GM19463 (cell line): Measurements from ENCODE around the gene RPL37A.
"Not testable (repeated sequence)": the region's sequence is repeated elsewhere in the genome, so short reads cannot be mapped to it uniquely, and the experiment has no call there.

Experiments used
- ATAC-seq: cut with Tn5 transposase; IDR thresholded peaks from one replicate; pipeline ENCODE4 v1.9.1; 2021; ENCODE audit warnings: mild to moderate bottlenecking, moderate library complexity; ENCODE audit not compliant: unreplicated experiment

Gene RPL37A

GRCh38 chr2:216516730-216517350 lies 18.2 kb downstream of the RPL37A start:
- ATAC-seq: no peak

DNA sequence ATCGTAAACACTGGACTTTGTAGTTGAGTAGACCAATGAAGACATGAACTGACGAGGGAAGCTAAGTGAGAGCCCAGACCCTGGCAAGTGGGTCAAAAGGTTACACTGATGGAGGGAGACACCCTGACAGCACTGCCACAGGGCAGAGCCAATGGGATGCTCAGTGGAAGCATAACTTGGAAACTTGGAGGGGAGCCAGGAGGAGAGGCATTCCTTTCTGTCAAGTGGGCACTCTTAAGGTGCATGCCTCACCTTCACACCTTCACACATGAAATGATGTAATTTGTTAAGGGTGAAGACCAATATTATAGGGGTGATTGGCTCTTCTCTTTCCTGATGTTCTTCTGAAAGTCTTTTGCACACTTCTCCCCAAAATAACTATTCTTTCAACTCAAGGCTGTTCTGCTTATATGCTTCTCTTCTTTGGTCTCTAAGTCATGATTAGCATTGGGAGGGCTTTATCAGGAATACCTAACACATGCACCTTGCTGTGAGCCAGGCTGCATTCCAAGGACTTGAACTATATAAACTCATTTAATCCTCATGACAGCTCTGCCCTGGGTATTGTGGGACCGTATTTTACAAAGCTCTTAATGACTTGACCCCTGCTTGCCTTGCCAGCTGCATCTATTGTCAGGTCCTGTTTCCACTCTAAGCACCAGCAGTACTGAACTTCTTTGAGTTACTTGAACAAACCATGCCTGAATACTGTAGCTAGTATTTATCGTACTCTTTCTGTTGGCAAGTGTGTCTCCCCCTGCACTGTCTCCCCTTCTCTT lies 19.0 kb downstream of the RPL37A start:
- no peak for ATAC-seq

- not testable (repeated sequence) for ATAC-seq
Observed at GRCh38 chr2:216518566-216519119, 20.0 kb downstream of the RPL37A start.

GRCh38 chr2:216519154-216519762 lies 20.6 kb downstream of the RPL37A start:
- ATAC-seq: peak; percentile 60

GRCh38 chr2:216520112-216520511 lies 21.5 kb downstream of the RPL37A start:
- ATAC-seq: no peak

DNA sequence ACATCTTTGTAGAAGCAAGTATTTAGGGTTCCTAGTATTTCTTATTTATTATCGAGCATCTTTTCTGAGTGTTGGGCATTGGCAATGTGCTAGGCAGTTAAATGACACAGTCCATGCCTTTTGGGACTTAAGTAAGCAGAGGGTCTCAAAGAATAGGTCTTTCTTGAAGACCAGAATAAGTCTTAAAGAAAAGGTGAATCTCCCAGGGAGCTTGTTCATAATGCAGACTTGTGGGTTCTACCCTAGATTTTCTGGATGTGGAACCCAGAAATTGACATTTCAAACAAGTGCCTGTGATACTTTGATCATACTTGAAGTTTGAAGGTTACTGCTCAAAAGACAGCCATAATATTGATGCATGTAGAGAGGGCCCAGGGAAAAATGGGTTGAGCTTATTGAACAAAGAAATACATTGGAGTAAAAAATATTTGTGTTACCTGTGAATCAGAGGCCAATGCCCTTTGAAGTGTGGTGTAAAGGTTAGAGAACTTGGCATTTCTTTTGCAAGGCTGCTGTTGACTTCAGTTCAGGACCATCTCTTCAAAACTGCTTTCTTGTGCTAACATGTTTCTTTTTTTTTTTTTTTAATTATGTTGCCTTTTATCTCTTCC lies 24.4 kb downstream of the RPL37A start:
- ATAC-seq: no peak

- no peak for ATAC-seq
Observed at GRCh38 chr2:216525972-216526371, 27.3 kb downstream of the RPL37A start.

DNA sequence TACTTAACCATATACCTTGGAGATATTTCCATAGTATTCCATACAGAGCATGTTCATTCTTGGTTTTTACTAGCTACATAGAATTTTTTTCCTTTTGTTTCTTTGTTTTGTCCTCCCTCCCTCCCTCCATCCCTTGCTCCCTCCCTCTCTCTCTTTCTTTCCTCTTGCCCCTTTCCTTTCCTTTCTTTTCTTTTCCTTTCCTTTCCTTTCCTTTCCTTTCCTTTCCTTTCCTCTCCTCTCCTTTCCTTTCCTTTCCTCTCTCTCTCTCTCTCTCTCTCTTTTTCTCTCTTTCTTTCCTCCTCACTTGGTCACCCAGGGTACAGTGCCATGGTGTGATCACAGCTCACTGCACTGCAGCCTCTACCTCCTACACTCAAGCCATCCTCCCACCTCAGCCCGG lies 28.3 kb downstream of the RPL37A start:
- ATAC-seq: no peak

DNA sequence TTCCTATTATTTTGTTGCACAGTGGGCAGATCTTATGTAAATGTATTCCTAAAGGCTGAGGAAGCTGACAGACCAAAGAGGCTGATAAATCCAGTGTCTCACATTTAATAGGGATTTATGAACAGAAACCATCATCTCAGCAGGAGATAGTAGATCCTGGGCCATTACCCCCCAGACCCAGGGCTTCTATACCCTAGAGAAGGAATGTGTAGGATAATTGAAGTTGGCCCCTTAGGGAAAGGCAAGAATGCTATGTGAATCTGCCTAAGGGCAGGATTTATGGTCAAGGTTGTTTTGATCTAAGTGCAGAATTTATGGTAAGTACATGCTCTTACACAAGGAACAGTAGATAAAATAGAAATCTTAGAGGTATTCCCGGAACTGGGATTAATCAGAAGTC lies 29.0 kb downstream of the RPL37A start:
- ATAC-seq: no peak

DNA sequence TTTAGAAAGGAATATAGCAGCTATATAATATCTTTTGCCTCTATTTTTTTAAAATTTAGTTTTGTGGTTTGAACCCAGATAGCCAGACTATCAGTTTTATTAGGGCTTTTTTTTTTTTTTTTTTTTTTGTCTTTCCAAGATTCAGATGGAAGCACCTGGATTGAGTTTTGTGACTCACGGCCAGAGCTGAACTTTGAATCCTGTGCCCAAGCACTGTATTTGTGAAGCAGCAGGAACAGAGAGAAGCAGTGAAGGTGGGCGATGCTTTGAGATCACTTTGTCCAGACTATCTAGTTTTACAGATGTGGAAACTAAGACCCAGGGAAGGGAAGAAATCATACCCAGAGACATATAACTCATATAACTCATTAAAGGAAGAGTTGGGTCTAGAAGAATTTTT lies 33.9 kb downstream of the RPL37A start:
- ATAC-seq: no peak

DNA sequence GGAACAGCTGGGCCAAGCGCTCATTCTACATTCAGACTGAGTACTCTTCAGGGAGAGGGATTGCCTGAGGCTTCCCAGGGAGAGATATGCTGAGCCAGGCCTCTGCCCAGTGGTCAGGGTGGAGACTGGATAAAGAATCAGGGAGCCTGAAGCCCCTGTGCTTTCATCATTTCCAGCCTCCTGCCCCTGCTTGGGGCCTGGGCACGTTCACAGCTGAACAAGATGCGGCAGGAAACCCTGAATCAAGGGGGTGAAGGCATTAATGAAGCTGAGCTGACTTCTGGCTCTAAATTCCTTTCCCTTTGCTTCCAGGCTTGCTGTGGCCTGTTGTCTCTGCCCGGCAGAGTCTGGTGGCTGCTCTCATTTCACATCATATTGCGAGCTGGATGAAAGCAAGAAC lies 35.0 kb downstream of the RPL37A start:
- no peak for ATAC-seq

DNA sequence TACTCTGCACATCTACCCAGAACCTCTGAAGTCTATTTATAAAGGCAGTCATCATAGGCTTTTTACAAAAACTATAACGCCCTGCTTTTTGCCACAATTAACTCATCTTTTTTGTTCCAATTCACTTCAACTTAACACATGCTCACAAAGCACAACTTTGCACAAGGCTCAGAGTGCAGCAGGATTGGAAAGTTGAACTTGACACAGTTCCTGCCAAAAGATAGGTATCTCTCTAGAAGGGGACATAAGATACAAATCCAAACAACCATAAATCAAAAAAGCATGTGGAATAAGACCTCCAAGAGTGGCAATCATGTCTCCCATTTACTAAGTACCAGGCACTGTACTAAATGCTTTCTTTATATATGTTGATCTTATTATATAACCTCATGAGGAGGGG lies 36.2 kb downstream of the RPL37A start:
- no peak for ATAC-seq

- no peak for ATAC-seq
Observed at GRCh38 chr2:216535454-216535995, 36.9 kb downstream of the RPL37A start.

DNA sequence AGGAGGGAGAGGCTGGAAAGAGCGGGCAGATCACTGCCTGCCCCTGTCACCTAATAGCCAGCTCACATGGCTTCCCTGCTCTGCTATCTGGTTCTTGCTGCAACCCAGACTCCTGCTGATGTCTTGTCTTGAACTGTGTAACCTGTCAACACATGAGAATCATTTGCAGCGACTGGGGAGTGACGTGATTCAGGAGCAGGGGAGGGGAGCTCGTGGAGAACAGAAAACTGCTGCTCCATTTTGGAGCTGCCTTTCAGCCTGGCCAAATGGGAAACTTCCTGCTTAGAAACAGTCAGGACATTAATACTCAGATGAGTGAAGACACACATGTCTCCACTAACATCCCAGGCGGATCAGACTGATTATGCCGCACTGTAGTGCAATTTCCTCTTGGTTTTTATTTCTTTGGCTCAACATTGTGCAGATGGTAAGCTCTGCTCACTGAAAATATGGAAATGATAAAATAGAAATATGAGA lies 38.1 kb downstream of the RPL37A start:
- no peak for ATAC-seq

DNA sequence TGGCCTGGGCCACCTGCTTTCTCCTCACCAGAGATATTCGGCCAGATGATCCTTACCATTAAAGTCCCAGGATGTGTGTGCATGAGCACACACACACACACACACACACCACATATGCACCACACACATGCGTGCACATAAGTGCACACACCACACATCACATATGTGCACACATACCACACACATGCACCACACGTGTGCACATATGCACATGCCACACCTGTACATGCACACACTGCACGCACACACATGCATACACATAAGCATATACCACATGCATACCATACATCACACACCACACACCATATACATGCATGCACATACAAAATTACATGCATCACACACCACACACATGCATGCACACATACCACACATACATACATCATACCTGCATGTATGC lies 38.7 kb downstream of the RPL37A start:
- ATAC-seq: no peak

DNA sequence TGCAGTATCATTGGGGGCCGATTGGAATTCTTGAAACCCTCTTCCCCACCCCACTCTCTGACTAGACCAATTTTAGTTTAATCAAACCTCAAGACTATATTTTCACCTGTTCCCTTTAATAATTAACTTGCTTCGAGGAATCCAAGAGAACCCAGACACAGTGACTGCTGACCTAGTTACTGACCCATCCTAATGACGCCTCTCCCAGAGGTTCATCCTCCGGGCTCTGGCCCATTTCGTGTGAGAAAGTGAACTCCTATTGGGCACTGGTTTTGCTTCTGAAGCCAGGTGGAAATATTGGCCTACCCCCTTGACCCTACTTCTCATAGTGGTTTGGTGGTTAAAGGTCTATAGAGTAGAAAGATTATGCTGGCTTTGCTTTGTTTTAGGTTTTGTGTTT lies 39.9 kb downstream of the RPL37A start:
- ATAC-seq: no peak

DNA sequence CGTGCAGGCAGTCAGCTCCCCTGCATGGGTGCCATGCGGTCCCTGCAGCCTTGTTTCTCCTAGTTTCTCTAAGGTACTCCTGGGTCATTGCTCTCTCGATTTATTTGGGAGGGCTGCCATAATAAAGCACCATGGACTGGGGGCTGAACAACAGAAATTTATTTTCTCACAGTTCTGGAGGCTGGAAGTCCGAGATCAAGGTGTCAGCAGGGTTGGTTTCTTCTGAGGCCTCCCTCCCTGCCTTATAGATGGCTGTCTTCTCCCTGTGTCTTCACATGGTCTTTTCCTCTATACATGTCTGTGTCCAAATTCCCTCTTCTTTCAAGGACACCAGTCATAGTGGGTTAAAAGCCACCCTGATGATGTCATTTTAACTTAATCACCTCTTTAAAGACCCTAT lies 40.5 kb downstream of the RPL37A start:
- no peak for ATAC-seq

GRCh38 chr2:216539791-216540241 lies 41.2 kb downstream of the RPL37A start:
- ATAC-seq: peak; percentile 64

DNA sequence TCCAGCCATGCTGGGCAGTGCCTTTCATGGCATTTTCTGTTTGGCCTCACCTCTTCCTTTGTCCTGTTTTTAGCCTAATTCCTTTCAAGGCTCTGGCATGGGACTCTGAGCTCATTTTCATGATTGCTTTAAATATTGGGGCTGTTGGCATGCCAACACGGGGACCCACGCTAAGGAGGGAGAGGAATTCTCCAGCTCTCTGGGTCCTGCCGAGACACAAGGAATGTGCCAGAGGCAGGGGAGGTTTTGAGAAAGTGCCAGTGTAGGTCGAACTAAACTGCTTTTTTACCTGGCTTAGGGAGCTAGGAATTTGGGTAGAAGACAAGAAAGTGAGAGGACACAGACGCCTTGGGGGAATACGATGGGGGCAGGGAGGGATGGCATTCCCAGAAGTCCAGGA lies 42.3 kb downstream of the RPL37A start:
- no peak for ATAC-seq

DNA sequence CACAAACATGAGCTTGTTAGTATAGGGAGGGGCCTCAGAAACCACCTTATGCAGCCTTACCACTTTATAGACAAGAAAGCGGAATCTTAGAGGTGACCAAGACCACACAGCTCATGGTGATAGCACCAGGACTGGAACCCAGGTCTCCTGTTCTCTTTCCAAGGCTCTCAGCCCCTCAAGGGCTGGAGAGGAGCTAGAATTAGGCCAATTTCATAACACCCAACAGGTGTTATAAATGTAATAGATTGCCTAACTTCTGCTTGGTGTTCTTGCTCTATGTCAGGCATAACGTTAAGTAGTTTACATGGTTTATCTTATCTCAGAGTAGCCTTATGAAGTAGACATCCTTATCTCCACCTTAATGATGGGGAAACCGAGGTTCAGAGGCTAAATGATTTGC lies 42.9 kb downstream of the RPL37A start:
- ATAC-seq: no peak

GRCh38 chr2:216545359-216545758 lies 46.7 kb downstream of the RPL37A start:
- no peak for ATAC-seq
